Stimulated activated CD4-positive, alpha-beta T cell treated with anti-CD3 and anti-CD28 coated beads, Interleukin-12 subunit alpha, Interleukin-12 subunit beta, amount 100 ng/mL, for 48 hours (primary cell): ENCODE measurements around the gene WRAP73.
"Not testable (repeated sequence)": the region's sequence is repeated elsewhere in the genome, so short reads cannot be mapped to it uniquely, and the experiment has no call there.

Experiments used
- DNase-seq, 3 donors: peaks; one replicate each; pipeline ENCODE4 v3.0.0-alpha.2; 2020; ENCODE audit warnings: low read depth in 2 of 3, low spot score in 1 of 3

The WRAP73 gene

DNA sequence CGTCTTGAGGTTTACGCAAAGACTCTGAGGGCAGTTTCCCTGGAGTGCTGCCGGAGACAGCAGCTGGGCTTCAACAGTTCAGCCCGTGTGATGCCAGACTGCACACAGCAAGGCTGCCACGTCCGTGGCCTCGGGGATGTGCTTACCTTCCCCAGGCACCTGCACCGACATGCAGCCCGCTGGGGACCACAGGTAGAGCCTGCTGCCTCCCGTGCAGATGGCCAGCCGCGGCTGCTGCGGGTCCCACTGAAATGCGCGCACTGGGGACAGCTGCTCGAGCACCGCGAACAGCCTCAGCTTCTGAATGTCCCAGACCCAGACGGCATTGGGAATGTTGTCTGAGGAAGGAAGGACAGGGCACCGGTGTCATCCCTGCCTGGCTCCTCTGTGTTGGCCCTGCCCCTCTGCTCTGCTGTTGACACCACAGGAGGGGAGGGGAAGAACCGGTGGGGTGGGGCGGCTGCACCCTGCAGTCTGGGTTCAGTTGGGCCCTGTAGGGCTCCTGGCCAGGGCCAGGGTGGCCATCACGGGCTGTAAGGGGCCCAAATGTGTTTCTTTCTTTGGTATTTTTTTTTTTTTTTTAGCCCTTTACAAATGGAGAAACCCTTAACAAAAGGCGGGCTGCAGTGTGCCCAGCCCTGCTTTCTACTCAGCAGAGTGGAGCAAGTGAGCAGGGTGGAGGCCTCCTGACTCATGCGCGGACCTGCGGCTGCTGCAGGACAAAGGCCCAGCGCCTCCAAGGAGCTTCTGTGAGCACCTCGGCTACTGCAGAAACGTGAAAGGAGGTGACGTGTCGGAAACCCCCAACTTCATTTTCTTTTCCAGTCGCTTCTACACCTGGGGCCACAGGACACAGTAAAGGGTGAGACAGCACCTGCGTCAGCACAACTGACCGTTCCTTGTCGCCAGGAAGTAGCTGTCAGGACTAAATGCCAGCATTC, 18.3 kb downstream of the WRAP73 start:
- no peak for DNase-seq

DNA sequence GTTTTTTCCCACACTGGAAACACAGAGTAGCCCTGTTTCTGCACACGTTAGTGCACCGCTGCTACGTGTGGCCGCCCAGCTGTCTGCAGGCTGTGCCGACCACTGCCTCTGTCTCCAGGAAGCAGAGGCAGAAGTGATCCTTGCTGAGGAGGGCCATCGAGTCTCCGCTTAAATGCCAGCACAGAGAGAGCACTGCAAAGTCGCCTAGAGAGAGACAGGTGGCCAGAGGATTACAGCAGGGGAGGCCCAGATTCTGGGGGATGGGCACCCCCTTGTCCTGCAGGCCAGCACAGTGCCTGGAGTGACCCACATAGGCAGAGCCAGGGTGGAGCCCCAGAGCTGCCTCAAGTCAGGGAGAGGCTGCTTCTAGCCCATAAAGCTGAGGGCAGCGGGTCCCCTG, 19.0 kb downstream of the WRAP73 start:
- no peak for DNase-seq

DNA sequence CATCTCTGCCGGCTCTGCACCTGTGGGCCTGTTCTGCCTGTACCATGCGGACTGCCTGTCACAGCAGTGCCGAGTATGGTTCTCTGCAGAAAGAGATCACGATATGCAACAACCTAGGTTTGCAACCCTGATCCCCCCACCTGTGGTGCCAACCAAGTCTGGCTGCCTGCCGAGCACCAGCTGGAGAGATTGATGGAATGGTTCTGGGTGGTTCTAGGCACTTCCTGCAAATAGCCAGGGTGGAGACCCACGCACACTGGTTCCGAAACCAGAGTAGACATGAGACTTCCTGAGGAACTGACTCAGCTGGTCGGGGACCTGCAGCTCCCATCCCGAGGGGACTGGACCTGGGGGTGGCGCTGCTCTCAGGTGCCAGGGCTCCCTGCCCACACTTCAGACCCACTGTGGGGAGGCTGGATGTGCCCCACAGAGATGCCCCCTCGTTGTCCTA, 19.7 kb downstream of the WRAP73 start:
- no peak for DNase-seq

DNA sequence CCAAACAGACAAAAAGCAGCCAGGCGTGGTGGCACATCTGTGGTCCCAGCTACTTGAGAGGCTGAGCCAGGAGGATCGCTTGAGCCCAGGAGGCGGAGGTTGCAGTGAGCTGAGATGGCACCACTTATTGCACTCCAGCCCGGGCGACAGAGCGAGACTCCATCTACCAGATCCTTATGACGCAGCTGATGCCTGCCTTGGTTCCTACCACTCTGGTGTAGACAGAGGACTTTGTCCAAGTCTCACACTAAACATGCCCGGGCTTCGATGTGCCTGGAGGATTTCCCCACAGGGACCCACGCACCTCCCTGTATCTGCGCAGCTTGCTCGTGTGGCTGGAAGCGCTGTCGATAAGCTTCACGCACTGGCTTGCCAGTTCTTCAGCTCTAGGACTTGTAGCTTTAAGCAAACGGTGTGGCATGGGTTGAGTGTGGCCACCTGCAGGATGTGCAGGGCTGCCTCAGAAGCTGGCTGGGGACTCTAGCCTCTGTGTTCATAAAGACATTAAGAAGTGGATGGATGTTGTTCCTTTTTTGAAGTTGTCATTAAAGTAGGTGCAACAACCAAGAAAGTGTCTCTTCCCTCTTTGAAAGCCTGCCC, 20.2 kb downstream of the WRAP73 start:
- no peak for DNase-seq

DNA sequence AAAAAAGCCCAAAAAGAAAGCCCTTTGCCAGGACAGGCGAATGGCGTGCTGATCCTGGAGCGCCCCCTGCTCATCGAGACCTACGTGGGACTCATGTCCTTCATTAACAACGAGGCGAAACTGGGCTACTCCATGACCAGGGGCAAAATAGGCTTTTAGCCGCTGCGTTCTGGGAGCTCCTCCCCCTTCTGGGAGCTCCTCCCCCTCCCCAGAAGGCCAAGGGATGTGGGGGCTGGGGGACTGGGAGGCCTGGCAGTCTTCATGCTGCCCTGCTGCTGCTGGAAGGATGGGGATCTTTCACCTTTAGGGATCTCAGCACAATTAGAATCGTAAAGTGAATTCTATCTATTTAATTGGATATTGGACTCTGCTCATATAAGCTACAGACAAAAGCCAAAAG, 21.5 kb downstream of the WRAP73 start:
- DNase-seq = no peak

DNA sequence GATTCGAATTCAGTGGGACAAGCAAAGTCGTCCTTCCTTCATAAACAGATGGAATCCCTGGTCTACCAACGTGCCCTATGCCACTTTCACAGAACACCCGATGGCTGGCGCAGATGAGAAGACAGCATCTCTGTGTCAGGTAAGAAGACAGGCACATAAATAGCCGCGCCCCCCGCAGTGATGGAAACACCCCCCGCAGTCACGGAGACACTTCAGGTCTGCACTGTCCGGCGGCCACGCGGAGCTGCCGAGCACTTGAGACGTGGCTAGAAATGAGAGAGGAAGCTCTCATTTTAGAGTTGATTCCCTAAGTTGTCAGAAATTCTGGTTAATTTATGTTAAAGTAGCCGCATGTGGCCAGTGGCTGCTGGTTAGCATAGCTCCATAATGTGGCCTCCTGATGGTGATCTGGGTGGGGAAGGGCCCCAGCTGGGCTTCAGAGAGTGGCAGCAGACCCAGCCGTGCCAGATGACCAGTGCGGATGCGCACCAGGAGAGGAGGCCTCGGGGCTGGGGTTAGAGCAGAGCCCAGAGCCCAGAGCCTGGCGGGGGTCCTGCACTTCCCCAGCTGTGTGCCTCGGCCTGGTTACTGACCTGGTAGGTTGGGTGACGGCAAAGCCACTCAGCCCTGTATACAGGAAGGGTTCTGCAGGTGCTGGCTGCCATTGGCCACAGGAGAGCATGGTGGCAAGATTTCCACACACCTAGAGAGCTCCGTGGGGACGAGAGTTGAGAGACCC, 22.2 kb downstream of the WRAP73 start:
- no peak for DNase-seq

DNA sequence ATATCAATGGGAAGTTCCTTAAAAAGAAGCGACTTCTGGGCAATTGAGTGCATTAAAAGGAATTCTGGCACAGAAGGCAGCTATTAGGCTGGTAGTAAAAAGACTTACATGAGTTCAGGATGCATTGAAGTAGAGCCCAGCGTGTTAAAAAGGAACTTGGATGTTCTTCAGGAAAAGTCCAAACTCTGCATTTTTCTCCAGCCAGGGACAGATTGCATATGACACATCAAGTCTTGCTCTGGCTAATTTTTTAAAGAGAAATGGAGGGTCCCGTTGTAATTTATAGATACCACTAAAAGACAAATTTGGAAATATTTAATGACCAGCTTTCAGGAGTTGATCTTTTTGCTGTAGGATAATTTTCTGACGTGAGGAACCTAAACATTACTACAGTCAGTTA, 23.9 kb downstream of the WRAP73 start:
- no peak for DNase-seq

DNA sequence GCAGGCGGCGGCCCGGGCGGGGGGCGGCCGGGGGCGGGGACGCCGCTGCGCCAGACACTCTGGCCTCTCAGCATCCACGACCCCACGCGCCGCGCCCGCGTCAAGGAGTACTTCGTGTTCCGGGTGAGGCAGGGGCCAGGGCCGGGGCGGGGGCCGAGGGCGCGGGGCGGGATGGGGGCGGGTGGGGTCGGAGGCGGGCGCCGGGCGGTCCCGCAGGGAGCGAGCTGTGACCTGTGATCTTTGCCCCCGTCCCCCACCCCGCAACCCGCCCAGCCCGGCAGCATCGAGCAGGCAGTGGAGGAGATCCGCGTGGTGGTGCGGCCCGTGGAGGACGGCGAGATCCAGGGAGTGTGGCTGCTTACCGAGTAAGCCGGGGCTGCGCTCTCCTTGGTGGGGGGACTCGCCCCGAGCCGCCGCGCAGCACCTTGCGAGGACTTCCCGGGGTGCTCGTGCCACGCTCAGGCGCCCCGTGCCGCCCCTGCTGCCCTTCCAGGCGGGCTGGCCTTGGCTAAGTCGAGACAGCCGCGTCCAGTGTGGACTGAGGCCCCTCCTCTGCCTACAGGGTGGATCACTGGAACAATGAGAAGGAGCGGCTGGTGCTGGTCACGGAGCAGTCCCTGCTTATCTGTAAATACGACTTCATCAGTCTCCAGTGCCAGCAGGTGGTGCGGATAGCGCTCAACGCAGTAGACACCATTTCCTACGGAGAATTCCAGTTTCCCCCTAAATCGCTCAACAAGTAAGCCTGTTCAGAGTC, 24.6 kb downstream of the WRAP73 start:
- DNase-seq = no peak

DNA sequence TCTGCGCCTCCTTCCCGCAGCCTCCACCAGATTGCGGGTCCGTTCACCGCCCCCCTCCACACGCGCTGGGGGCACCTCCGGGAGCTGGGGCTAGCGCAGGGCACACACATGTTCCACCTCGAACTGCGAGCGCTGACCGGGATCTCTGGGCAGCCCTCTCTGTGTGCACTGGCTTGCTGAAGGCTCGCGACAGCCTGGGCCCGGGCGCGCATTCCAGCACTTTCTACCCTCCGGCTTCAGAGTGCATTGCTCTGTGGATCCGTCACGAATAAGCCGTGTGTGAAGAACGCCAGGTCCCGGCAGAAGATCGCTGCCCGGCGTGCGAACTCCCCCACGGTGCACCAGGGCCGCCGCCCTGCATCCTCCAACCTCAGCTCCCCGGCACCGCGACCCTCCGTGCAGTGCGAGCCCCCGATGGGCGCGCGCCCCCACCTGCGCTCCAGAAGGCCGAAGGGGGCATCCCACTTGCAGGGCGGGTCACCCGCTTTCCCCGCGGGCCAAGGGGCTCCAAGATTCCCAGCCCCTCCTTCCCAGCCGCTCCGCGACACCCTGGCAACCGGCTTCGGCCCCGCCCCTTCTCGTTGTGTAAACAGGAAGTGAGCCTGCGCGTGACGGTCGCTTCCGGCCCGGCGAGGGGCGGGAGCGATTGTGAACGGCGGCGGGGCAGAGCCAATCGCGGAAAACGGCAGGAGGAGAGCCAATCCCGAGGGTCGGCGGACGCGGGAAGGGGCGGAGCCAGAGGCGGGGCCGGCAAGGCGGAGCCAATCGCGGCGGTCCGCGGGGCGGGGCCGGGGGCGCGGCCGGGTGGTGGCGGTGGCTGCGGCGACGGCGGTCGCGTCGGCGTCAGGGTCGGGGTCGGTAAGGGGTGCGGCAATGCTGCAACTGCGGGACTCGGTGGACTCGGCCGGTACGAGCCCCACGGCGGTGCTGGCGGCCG, 25.4 kb downstream of the WRAP73 start, which contains the start of gene TPRG1L:
TPRG1L (plus strand) TSS at position 816 of the 937 bp plus-strand sequence; CDS start at position 874, 58 bp downstream.
- peak; percentile 94 to 98 (median 95) for DNase-seq

DNA sequence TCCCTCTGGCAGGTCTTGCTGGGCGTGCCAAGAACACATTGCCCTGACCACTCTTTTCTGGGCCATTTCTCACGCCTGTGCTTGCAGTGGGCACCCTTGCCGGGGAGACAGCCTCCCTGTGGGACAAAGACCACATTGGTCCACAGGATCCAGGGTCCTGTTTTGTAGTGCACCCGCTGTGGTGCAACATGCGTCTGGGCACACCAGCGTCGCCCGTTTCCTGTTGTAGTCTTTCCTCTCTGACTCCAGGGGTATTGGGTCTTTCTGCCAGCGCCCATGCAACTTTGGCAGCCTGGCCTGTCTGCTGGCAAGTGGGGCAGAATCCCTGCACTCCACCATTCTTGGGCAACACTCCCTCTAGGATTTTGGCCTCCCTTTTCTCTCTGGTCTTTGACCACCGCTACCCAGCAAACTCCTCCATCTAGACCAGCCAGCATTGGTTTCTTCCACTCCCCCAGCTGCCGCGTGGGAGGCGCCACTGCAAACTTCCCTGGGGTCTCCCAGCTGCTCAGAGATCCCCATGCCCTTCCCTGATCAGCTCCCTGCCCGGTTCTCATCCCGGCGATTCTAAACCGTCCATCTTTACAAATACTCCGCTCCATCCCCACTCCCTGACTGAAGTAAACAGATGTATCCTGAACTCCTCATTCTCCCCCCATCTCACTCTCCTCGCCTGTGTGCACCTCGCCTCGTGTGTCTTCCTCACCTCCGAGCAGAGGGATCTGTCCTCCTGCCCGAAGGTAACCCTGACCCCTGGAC, 26.3 kb downstream of the WRAP73 start:
- DNase-seq = no peak

DNA sequence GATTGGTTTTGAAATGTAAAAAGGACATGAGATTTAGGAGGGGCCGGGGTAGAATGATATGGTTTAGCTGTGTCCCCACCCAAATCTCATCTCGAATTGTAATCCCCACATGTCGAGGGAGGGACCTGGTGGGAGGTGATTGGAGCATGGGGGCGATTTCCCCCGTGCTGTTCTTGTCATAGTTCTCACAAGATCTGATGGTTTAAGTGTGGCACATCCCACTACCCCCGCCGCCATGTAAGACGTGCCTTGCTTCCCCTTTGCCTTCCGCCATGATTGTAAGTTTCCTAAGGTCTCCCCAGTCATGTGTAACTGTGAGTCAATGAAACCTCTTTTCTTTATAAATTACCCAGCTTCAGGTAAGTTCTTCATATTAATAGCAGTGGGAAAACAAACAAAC, 27.8 kb downstream of the WRAP73 start:
- not testable (repeated sequence) for DNase-seq

DNA sequence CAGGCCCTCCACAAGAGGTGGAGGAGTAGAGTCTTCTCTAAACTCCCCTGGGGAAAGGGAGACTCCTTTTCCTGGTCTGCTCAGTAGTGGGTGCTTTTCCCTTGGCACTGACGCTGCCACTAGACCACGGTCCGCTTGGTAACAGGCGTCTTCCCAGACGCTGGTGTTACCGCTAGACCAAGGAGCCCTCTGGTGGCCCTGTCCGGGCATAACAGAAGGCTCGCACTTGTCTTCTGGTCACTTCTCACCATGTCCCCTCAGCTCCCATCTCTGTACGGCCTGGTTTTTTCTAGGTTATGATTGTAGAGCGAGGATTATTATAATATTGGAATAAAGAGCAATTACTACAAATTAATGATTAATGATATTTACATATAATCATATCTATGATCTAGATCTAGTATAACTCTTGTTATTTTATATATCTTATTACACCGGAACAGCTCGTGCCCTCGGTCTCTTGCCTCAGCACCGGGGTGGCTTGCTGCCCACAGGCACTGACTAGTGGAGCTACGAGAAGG, 28.7 kb downstream of the WRAP73 start:
- not testable (repeated sequence) for DNase-seq

DNA sequence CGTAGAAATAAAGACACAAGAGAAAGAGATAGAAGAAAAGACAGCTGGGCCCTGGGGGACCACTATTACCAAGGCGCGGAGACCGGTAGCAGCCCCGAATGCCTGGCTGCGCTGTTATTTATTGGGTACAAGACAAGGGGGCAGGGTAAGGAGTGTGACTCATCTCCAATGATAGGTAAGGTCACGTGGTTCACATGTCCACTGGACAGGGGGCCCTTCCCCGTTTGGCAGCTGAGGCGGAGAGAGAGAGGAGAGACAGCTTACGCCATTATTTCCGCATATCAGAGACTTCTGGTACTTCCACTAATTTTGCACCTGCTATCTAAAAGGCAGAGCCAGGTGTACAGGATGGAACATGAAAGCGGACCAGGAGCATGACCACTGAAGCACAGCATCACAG, 29.2 kb downstream of the WRAP73 start:
- DNase-seq = no peak

DNA sequence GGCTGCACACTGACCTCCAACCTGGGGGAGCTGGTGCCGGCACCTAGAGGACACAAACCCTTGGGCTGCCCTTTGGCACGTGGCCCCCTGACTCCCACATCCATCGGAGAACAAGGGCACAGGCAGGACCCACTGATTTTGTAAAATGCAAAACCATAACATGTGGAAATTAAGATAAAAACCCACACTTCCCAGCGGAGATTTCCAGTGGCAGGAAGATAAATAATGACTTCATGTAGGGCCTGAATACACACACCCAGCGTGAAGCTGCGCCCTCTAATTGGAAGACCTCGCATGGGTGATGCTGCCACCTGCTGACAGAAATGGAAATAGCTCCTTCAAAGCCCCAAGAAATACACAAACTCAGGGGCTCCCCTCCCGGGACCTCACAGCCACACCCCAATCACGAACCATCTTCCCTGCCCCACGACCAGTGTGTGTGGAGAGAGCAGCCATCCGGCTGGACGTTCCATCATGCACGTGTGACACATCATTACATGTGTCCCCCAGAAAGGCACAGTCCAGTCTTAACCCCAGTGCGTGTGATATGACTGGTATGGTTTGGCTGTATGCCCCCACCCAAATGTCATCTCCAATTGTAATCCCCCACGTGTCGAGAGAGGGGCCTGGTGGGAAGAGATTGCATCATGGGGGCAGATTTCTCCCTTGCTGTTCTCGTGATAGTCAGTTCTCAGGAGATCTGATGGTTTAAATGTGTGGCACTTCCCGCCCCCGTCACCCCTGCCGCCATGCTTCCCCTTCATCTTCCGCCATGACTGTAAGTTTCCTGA, 30.8 kb downstream of the WRAP73 start:
- peak; percentile 36 to 77 (median 58) for DNase-seq

DNA sequence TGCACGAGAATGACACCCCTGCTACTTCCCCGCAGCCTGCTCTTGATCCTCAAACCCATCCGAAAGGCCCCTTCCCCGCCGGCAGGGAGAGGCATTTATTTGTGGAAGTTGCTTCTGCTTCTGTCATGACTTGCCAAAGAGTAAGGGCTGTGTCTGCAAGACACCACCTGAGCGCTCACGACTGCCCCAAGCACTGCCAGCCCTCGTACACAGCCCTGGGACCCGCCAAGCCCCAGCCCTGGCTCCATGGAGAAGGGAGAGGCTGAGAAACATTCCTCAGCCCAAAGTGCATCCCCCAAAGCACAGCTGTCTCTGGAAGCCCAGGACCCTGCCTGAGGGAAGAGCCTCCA, 31.4 kb downstream of the WRAP73 start:
- no peak for DNase-seq

DNA sequence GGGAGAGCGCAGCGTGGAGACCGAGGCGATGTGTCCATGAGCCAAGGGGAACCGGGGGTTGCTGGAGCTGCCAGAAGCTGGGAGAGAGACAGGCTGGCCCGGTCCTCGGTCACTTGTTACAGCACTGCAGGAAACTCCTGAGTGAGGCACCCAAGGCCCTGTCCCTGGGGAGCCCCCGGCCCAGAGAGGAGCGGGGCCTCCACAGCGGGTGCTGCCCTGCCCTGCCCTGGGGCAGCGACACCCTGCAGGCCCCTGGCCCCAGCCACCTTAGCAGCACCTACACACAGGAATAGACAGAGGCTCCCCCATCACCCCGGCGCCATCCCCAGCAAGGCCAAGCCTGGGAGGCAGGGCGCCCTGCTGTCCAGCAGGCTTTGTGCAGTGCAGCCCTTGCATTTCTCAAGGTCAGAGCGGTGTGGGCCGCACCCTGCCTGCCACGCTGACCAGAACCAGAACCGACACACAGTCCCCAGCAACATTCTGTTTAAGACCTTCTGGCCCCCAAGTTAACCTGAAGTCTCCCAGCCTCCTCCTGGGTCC, 32.0 kb downstream of the WRAP73 start:
- DNase-seq = no peak

DNA sequence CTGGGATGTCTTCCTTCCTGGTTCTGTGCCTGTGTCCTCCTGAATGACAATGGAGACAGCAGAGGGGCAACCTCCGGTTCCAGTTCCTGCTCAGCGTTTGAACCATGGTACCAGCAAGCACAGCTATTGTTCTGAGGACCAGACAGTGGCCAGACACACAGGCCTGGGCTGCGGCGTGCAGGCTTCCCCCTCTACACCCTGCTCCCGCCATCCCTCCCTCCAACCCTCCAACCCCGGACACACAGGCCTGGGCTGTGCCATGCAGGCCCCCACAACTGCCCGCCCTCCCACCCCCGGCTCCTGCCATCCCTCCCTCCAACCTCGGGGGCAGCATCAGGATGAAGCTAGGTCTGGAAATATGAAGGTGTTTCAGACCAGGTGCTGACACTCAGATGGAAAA, 33.0 kb downstream of the WRAP73 start:
- DNase-seq = no peak
